OCI-LY1 (cell line): ENCODE results near the gene NRTN.
"Not testable (repeated sequence)": the region's sequence is repeated elsewhere in the genome, so short reads cannot be mapped to it uniquely, and the experiment has no call there.

Experiments used
- EZH2 ChIP-seq: fragments of 200-600 bp; sonication (generic), shearing (Covaris generic); IDR thresholded peaks from 2 replicates; pipeline ENCODE4 v1.8.0; 2017; ENCODE audit warnings: borderline replicate concordance, mixed run types, mild to moderate bottlenecking, antibody characterized with exemption, low read length, moderate library complexity, mixed read lengths
- TF ChIP-seq, protein P1 (sequence below): fragments of 200-600 bp; sonication (generic), shearing (Covaris generic); IDR thresholded peaks from 2 replicates; pipeline ENCODE4 v1.5.1; 2017; ENCODE audit warnings: mild to moderate bottlenecking, antibody characterized with exemption, low read length, moderate library complexity, mixed read lengths

DNA sequence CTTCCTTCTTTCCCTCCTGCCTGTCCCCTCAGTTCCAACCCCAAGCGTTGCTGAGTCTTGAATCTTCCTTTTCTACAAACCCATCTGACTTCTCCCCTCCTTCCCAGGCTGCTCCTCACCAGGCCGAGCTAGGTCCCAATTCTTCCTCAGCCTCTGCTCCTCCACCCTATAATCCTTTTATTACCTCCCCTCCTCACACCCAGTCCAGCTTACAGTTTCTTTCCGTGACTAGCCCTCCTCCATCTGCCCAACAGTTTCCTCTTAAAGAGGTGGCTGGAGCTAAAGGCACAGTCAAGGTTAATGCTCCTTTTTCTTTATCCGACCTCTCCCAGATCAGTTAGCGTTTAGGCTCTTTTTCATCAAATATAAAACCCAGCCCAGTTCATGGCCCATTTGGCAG, 43.8 kb downstream of the NRTN start:
- TF ChIP-seq, protein P1, sequence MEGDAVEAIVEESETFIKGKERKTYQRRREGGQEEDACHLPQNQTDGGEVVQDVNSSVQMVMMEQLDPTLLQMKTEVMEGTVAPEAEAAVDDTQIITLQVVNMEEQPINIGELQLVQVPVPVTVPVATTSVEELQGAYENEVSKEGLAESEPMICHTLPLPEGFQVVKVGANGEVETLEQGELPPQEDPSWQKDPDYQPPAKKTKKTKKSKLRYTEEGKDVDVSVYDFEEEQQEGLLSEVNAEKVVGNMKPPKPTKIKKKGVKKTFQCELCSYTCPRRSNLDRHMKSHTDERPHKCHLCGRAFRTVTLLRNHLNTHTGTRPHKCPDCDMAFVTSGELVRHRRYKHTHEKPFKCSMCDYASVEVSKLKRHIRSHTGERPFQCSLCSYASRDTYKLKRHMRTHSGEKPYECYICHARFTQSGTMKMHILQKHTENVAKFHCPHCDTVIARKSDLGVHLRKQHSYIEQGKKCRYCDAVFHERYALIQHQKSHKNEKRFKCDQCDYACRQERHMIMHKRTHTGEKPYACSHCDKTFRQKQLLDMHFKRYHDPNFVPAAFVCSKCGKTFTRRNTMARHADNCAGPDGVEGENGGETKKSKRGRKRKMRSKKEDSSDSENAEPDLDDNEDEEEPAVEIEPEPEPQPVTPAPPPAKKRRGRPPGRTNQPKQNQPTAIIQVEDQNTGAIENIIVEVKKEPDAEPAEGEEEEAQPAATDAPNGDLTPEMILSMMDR, result not testable (repeated sequence)
- not testable (repeated sequence) for TF ChIP-seq EZH2
